Measurements from ENCODE around the gene CDKAL1. TPM values are rescaled to one million over a fixed set of nuclear protein-coding genes. Genes with fewer than 3 reads are reported as not detected.

The CDKAL1 gene
- total and polyA plus RNA-seq, 10 of the 15 experiments (the other 5 are each of a cell fraction or from before 2014, with no cell fraction given): 10.7 to 26.9 (median 17.3) TPM

GRCh38 chr6:21132446-21132845 lies 598.2 kb downstream of the CDKAL1 start:
- Histone ChIP-seq H3K27me3 (replicated peaks in 1 of 2; ENCODE audit: control insufficient read depth in 2 of 2, insufficient read depth in 2 of 2, low read length in 1 of 2) (no peaks in the 10 kb centered on the region), H3K4me2 (ENCODE audit: control insufficient read depth, insufficient read depth) (no peak overlapping the region), H2AFZ (ENCODE audit: control insufficient read depth, low read depth, low read length) (no peak overlapping the region), H3K9me3 (replicated peaks; ENCODE audit: control insufficient read depth, insufficient read depth, low read length) (no peaks in the 10 kb centered on the region), H4K20me1 (ENCODE audit: control insufficient read depth, insufficient read depth) (no peaks in the 10 kb centered on the region), H3K79me2 (ENCODE audit: control insufficient read depth, insufficient read depth, low read length) (no peaks in the 10 kb centered on the region), H3K4me1 (ENCODE audit: control insufficient read depth, insufficient read depth, low read length) (no peaks in the 10 kb centered on the region), H3K36me3 (ENCODE audit: control insufficient read depth in 2 of 2, insufficient read depth in 2 of 2, low read length in 1 of 2) (no peaks in the 10 kb centered on the region), H3K4me3 (no peak overlapping the region), H3K27ac (ENCODE audit: control insufficient read depth, insufficient read depth) (no peak overlapping the region), H3K9ac (ENCODE audit: control insufficient read depth, insufficient read depth, low read length) (no peak overlapping the region)
- ATAC-seq (no peak), DNase-seq (ENCODE audit: low read depth, low spot score) (no peak), FAIRE-seq (no peak)
- TF ChIP-seq NBN (IDR thresholded peaks at IDR 0.05) (no peak), GATAD2B (conservative IDR thresholded peaks at IDR 0.05; ENCODE audit: low read depth) (no peak), E2F8 (IDR thresholded peaks at IDR 0.05; ENCODE audit: low read depth, partially characterized antibody) (no peak), NFXL1 (IDR thresholded peaks at IDR 0.05; ENCODE audit: borderline replicate concordance) (no peak), NR2C2 (IDR thresholded peaks at IDR 0.05; ENCODE audit: borderline replicate concordance, control insufficient read depth, insufficient read length, low read depth) (no peak), TAF1 (IDR thresholded peaks at IDR 0.05; ENCODE audit: borderline replicate concordance, low read depth, low read length) (no peak), PML (IDR thresholded peaks at IDR 0.05; ENCODE audit: low read length) (no peak), ZSCAN29 (IDR thresholded peaks at IDR 0.05) (no peak), ZNF622 (IDR thresholded peaks at IDR 0.05) (no peak), RCOR1 (conservative IDR thresholded peaks at IDR 0.05; ENCODE audit: low read depth, low read length) (no peak), CBX5 (IDR thresholded peaks at IDR 0.05; ENCODE audit: low read depth) (no peak), ZNF687 (IDR thresholded peaks at IDR 0.05) (no peak), ZNF384 (IDR thresholded peaks at IDR 0.05; ENCODE audit: borderline replicate concordance, low read depth, low read length) (no peak)
- ChIA-PET RAD21 (ENCODE audit: unreplicated experiment) (no interaction called here), SMC1A (ENCODE audit: uncharacterized antibody, unreplicated experiment) (interaction anchor here (0.6 to 2.4 kb wide), 7 partner anchors 9 to 1689 kb away, joined by 3 to 9 read pairs (median 3); no protein-coding TSS in a partner anchor), POLR2A (interaction anchor here (0.6 kb wide), 1 partner anchor 53 kb away, joined by 3 read pairs; no protein-coding TSS in a partner anchor), CTCF (interaction anchor here (1.1 to 2.1 kb wide), 4 partner anchors 13 to 35 kb away, joined by 3 to 5 read pairs (median 4); no protein-coding TSS in a partner anchor)
- in situ Hi-C loops (cut with MboI): no loop called here
- intact Hi-C loops (cut with micrococcal nuclease; ENCODE audit: unreplicated experiment): no loop called here
- 96% methylated on average over 1 of the region's 1 CpG for WGBS (ENCODE audit: insufficient coverage, insufficient replicate concordance, low lambda C conversion rate, missing lambda C conversion rate)
- BruUV-seq (replicated peaks): no TSS peak
